GM19397 (cell line): ENCODE data around the gene KRT73.

Experiments
- ATAC-seq: cut with Tn5 transposase; IDR thresholded peaks from one replicate; pipeline ENCODE4 v1.9.1; 2021; ENCODE audit warnings: mild to moderate bottlenecking, moderate library complexity; ENCODE audit not compliant: unreplicated experiment

KRT73 gene

GRCh38 chr12:52627395-52628110, 9.2 kb upstream of the KRT73 start:
- no peak for ATAC-seq

GRCh38 chr12:52622349-52622748, 4.0 kb upstream of the KRT73 start:
- ATAC-seq = no peak

- ATAC-seq = no peak
These were observed 507 bp upstream of the KRT73 start for GRCh38 chr12:52618866-52619265.

GRCh38 chr12:52617403-52617785, 965 bp downstream of the KRT73 start:
- no peak for ATAC-seq

- no peak for ATAC-seq
These were observed 1.5 kb downstream of the KRT73 start for GRCh38 chr12:52616680-52617402.

GRCh38 chr12:52615912-52616311, 2.4 kb downstream of the KRT73 start:
- ATAC-seq = no peak

GRCh38 chr12:52615208-52615868, 3.0 kb downstream of the KRT73 start:
- ATAC-seq = no peak

GRCh38 chr12:52614381-52615207, 3.8 kb downstream of the KRT73 start:
- ATAC-seq = no peak

GRCh38 chr12:52613384-52614030, 4.9 kb downstream of the KRT73 start:
- ATAC-seq = no peak

GRCh38 chr12:52612431-52613383, 5.7 kb downstream of the KRT73 start:
- ATAC-seq = no peak

- ATAC-seq = no peak
These were observed 7.3 kb downstream of the KRT73 start for GRCh38 chr12:52611080-52611468.

- no peak for ATAC-seq
These were observed 9.3 kb downstream of the KRT73 start for GRCh38 chr12:52608826-52609630.

GRCh38 chr12:52608161-52608560, 10.2 kb downstream of the KRT73 start:
- no peak for ATAC-seq

- ATAC-seq = no peak
These were observed 11.0 kb downstream of the KRT73 start for GRCh38 chr12:52607314-52607713.

GRCh38 chr12:52606581-52607218, 11.7 kb downstream of the KRT73 start:
- no peak for ATAC-seq

- no peak for ATAC-seq
These were observed 12.3 kb downstream of the KRT73 start for GRCh38 chr12:52606096-52606495.

GRCh38 chr12:52605542-52605941, 12.8 kb downstream of the KRT73 start:
- ATAC-seq = no peak

- no peak for ATAC-seq
These were observed 13.5 kb downstream of the KRT73 start for GRCh38 chr12:52604859-52605258.
